NCI-H748 (cell line): Measurements from ENCODE around the gene SLC25A46.
"Not testable (repeated sequence)": the region's sequence is repeated elsewhere in the genome, so short reads cannot be mapped to it uniquely, and the experiment has no call there.

Experiments
- DNase-seq: peaks from one replicate; lab custom pipeline; 2025; ENCODE audit not compliant: unreplicated experiment; lab: John Stamatoyannopoulos, UW

Gene SLC25A46

GRCh38 chr5:110738812-110739651 is at the start of gene SLC25A46:
TSS of gene SLC25A46 (plus strand) at chr5:110739007. CDS start at chr5:110739120, 113 bp downstream.
- DNase-seq = peak; percentile 93

GRCh38 chr5:110690587-110690986 is 48.2 kb upstream of the SLC25A46 start:
- not testable (repeated sequence) for DNase-seq

- DNase-seq = not testable (repeated sequence)
These were observed 46.1 kb upstream of the SLC25A46 start for GRCh38 chr5:110692669-110693068.

GRCh38 chr5:110702300-110702699 is 36.5 kb upstream of the SLC25A46 start:
- no peak for DNase-seq

GRCh38 chr5:110702704-110703103 is 36.1 kb upstream of the SLC25A46 start:
- DNase-seq = no peak

GRCh38 chr5:110703481-110703880 is 35.3 kb upstream of the SLC25A46 start:
- no peak for DNase-seq

GRCh38 chr5:110705349-110705748 is 33.5 kb upstream of the SLC25A46 start:
- DNase-seq = no peak

GRCh38 chr5:110707260-110707844 is 31.5 kb upstream of the SLC25A46 start:
- DNase-seq = no peak

- DNase-seq = no peak
These were observed 22.3 kb upstream of the SLC25A46 start for GRCh38 chr5:110716247-110717245.

GRCh38 chr5:110718311-110718710 is 20.5 kb upstream of the SLC25A46 start:
- no peak for DNase-seq

- peak; percentile 89 for DNase-seq
These were observed 12.4 kb upstream of the SLC25A46 start, which contains the start of gene TMEM232 for GRCh38 chr5:110726249-110727024. TSS of gene TMEM232 (minus strand) at chr5:110726671. CDS start at chr5:110667352, 59,319 bp downstream.

- DNase-seq = peak; percentile 47
These were observed 11.8 kb upstream of the SLC25A46 start for GRCh38 chr5:110727025-110727314.

- DNase-seq = not testable (repeated sequence)
These were observed 7.3 kb upstream of the SLC25A46 start for GRCh38 chr5:110731499-110731898.

GRCh38 chr5:110734101-110734500 is 4.7 kb upstream of the SLC25A46 start:
- DNase-seq = no peak

- DNase-seq = no peak
These were observed 3.3 kb upstream of the SLC25A46 start for GRCh38 chr5:110735556-110735955.

- no peak for DNase-seq
These were observed 2.1 kb upstream of the SLC25A46 start for GRCh38 chr5:110736753-110737152.

- DNase-seq = no peak
These were observed 350 bp upstream of the SLC25A46 start for GRCh38 chr5:110738503-110738811.

- no peak for DNase-seq
These were observed 13.3 kb downstream of the SLC25A46 start for GRCh38 chr5:110751902-110752762.

GRCh38 chr5:110752953-110753352 is 14.1 kb downstream of the SLC25A46 start:
- no peak for DNase-seq

- DNase-seq = no peak
These were observed 14.8 kb downstream of the SLC25A46 start for GRCh38 chr5:110753600-110753999.
